Bronchial epithelial cell (primary cell): ENCODE measurements around the gene TMEM44. TPM values are rescaled to one million over a fixed set of nuclear protein-coding genes. Genes with fewer than 3 reads are reported as not detected.

Source experiments
- DNase-seq: peaks from one replicate; pipeline ENCODE4 v3.0.0-alpha.2; 2010; ENCODE audit warnings: low read depth
- FAIRE-seq: peaks from 2 replicates; lab custom pipeline; 2011; peaks lifted over from hg19 to GRCh38; lab: Jason Lieb, UNC
- H3K27me3 ChIP-seq: 2 replicates; pipeline ENCODE4 v1.5.1; 2011; ENCODE audit warnings: low read length; ENCODE audit not compliant: control insufficient read depth, insufficient read depth
- H3K36me3 ChIP-seq: 2 replicates; pipeline ENCODE4 v1.5.1; 2011; ENCODE audit warnings: low read length; ENCODE audit not compliant: control insufficient read depth, insufficient read depth
- H3K4me3 ChIP-seq: 2 replicates; pipeline ENCODE4 v1.5.1; 2011; ENCODE audit warnings: mild to moderate bottlenecking, low read depth, low read length, control low read depth
- CTCF ChIP-seq: IDR thresholded peaks from 2 replicates; pipeline ENCODE4 v1.5.1; 2011; ENCODE audit warnings: mild to moderate bottlenecking, moderate library complexity, low read length, control low read depth, inconsistent platforms; ENCODE audit not compliant: insufficient read depth, severe bottlenecking
- total RNA-seq: library from RNA; depleted of rRNA; stranded (reverse); fragments of >200 nt; gene quantifications from 2 replicates; pipeline ENCODE4 v1.2.1, GENCODE V29; 2014

TMEM44 gene
- total RNA-seq, 1 donor from 2014 or later: 8.4 TPM

- DNase-seq (no peak), FAIRE-seq (no peak)
- no peak for TF ChIP-seq CTCF
- Histone ChIP-seq H3K4me3 (no peak overlapping the region), H3K36me3 (no peaks in the 10 kb centered on the region), H3K27me3 (no peaks in the 10 kb centered on the region)
Measured at GRCh38 chr3:194615226-194615625, 18.0 kb downstream of the TMEM44 start.

GRCh38 chr3:194612221-194612620 is 21.0 kb downstream of the TMEM44 start:
- H3K27me3 ChIP-seq: no peaks in the 10 kb centered on the region
- no peak for FAIRE-seq
- no peak for DNase-seq
- no peak overlapping the region for H3K4me3 ChIP-seq
- H3K36me3 ChIP-seq: no peaks in the 10 kb centered on the region
- no peak for TF ChIP-seq CTCF

- FAIRE-seq (no peak), DNase-seq (no peak)
- Histone ChIP-seq H3K36me3 (no peaks in the 10 kb centered on the region), H3K4me3 (no peak overlapping the region), H3K27me3 (no peaks in the 10 kb centered on the region)
- TF ChIP-seq CTCF: no peak
Measured at GRCh38 chr3:194610689-194611088, 22.5 kb downstream of the TMEM44 start.

GRCh38 chr3:194609601-194610000 is 23.6 kb downstream of the TMEM44 start:
- Histone ChIP-seq H3K4me3 (no peak overlapping the region), H3K36me3 (no peaks in the 10 kb centered on the region), H3K27me3 (no peaks in the 10 kb centered on the region)
- TF ChIP-seq CTCF: no peak
- no peak for DNase-seq
- no peak for FAIRE-seq

GRCh38 chr3:194608981-194609380 is 24.2 kb downstream of the TMEM44 start:
- TF ChIP-seq CTCF: no peak
- H3K36me3 ChIP-seq: no peaks in the 10 kb centered on the region
- no peak overlapping the region for H3K4me3 ChIP-seq
- no peak for DNase-seq
- no peak for FAIRE-seq
- H3K27me3 ChIP-seq: no peaks in the 10 kb centered on the region
